Fibroblast of lung (primary cell): ENCODE data around the gene OR10H2. TPM values are rescaled to one million over a fixed set of nuclear protein-coding genes. Genes with fewer than 3 reads are reported as not detected.

Source experiments
- DNase-seq, 2 donors: peaks; one replicate each; pipeline versions ENCODE4 v3.0.0 to v3.0.0-alpha.2; 2010; ENCODE audit warnings: low read depth in 2 of 2
- H2AFZ ChIP-seq: 2 replicates; pipeline ENCODE4 v1.5.1; 2012; ENCODE audit warnings: low read length, control low read depth, inconsistent platforms
- H3K27ac ChIP-seq: 2 replicates; pipeline ENCODE4 v1.5.1; 2011; ENCODE audit warnings: low read length, control low read depth; ENCODE audit not compliant: insufficient read depth
- H3K27me3 ChIP-seq: 2 replicates; pipeline ENCODE4 v1.5.1; 2011; ENCODE audit warnings: mild to moderate bottlenecking, low read length; ENCODE audit not compliant: control insufficient read depth, insufficient read depth
- H3K36me3 ChIP-seq: 2 replicates; pipeline ENCODE4 v1.5.1; 2011; ENCODE audit warnings: low read length; ENCODE audit not compliant: control insufficient read depth, insufficient read depth
- H3K4me1 ChIP-seq: 2 replicates; pipeline ENCODE4 v1.5.1; 2011; ENCODE audit warnings: low read length; ENCODE audit not compliant: control insufficient read depth, insufficient read depth; ENCODE audit errors: extremely low read depth
- H3K4me2 ChIP-seq: 2 replicates; pipeline ENCODE4 v1.5.1; 2011; ENCODE audit warnings: low read length, control low read depth; ENCODE audit not compliant: insufficient read depth; ENCODE audit errors: extremely low read depth
- H3K4me3 ChIP-seq, 4 experiments: fragments of 200-600 bp in 1 of 4; sonication (generic) in 1 of 4; replicated peaks in 1 of 4; 2 replicates each; pipeline ENCODE4 v1.5.1; 2011 to 2016; ENCODE audit warnings: low read length in 4 of 4, low read depth in 3 of 4, mild to moderate bottlenecking in 3 of 4, control low read depth in 2 of 4, inconsistent platforms in 1 of 4, mixed read lengths in 1 of 4; ENCODE audit not compliant: insufficient read depth in 1 of 4; ENCODE audit errors: control extremely low read depth in 1 of 4
- H3K79me2 ChIP-seq: 2 replicates; pipeline ENCODE4 v1.5.1; 2012; ENCODE audit warnings: mild to moderate bottlenecking, low read length, inconsistent platforms; ENCODE audit not compliant: control insufficient read depth, insufficient read depth
- H3K9ac ChIP-seq: 2 replicates; pipeline ENCODE4 v1.5.1; 2011; ENCODE audit warnings: mild to moderate bottlenecking, low read length, control low read depth; ENCODE audit not compliant: insufficient read depth
- H3K9me3 ChIP-seq: 2 replicates; pipeline ENCODE4 v1.5.1; 2012; ENCODE audit warnings: low read depth, low read length; ENCODE audit not compliant: control insufficient read depth, insufficient read depth
- H4K20me1 ChIP-seq: 2 replicates; pipeline ENCODE4 v1.5.1; 2011; ENCODE audit warnings: low read length; ENCODE audit not compliant: control insufficient read depth, insufficient read depth; ENCODE audit errors: extremely low read depth
- EZH2 ChIP-seq: IDR thresholded peaks from 2 replicates; pipeline ENCODE4 v1.5.1; 2012; ENCODE audit warnings: low read length, control low read depth, mild to moderate bottlenecking; ENCODE audit errors: missing control alignments
- polyA plus RNA-seq, 2 donors: library from polyadenylated mRNA; depleted of rRNA in 1 of 2; stranded (reverse) in 1 of 2; unstranded in 1 of 2; fragments of >200 nt; gene quantifications; 2 replicates each; pipeline ENCODE4 v1.2.1, GENCODE V29; 2011 to 2012; ENCODE audit warnings: missing spikeins in 1 of 2
- total RNA-seq: library from RNA; depleted of rRNA; stranded (reverse); fragments of >200 nt; gene quantifications from 2 replicates; pipeline ENCODE4 v1.2.1, GENCODE V29; 2014
- TF ChIP-seq, protein P1 (sequence below), 2 donors: IDR thresholded peaks in 1 of 2; conservative IDR thresholded peaks in 1 of 2; 1 replicate in 1 of 2; 2 replicates in 1 of 2; pipeline ENCODE4 v1.5.1; 2011 to 2012; ENCODE audit warnings: low read length in 2 of 2, control low read depth in 1 of 2, inconsistent platforms in 1 of 2, low read depth in 1 of 2, mild to moderate bottlenecking in 1 of 2

Gene OR10H2
- total and polyA plus RNA-seq, 2 donors (not counting 1 experiment from before 2014, with no cell fraction given), result not detected

DNA sequence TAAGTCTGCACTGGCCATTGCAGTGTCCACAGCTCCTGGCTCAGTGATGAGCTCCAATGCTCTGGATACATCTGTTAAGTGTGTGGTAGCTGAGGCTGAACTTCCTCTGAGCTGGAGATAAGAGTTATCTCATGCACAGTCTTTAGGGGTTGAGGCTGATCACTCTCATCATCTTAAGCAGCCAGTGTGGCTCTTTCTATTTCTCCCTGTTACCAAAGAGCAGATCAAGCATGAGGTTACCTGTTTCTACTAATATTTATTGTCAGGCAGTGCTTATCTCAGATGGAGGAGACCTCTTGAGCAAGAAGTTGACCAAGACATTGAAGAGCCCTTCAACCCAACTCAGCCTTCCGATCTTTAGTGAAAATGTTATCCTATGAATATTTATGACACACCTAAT, 6.6 kb upstream of the OR10H2 start:
- no peaks in the 10 kb centered on the region for H3K27me3 ChIP-seq
- H3K4me3 ChIP-seq, result no peak overlapping the region
- TF ChIP-seq EZH2, result no peak
- TF ChIP-seq, protein P1, sequence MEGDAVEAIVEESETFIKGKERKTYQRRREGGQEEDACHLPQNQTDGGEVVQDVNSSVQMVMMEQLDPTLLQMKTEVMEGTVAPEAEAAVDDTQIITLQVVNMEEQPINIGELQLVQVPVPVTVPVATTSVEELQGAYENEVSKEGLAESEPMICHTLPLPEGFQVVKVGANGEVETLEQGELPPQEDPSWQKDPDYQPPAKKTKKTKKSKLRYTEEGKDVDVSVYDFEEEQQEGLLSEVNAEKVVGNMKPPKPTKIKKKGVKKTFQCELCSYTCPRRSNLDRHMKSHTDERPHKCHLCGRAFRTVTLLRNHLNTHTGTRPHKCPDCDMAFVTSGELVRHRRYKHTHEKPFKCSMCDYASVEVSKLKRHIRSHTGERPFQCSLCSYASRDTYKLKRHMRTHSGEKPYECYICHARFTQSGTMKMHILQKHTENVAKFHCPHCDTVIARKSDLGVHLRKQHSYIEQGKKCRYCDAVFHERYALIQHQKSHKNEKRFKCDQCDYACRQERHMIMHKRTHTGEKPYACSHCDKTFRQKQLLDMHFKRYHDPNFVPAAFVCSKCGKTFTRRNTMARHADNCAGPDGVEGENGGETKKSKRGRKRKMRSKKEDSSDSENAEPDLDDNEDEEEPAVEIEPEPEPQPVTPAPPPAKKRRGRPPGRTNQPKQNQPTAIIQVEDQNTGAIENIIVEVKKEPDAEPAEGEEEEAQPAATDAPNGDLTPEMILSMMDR (conservative IDR thresholded peaks at IDR 0.05 in 1 of 2, IDR thresholded peaks at IDR 0.05 in 1 of 2; ENCODE audit: low read depth in 1 of 2, low read length in 2 of 2), result no peak
- no peak overlapping the region for H3K4me2 ChIP-seq
- H3K27ac ChIP-seq, result no peak overlapping the region
- H4K20me1 ChIP-seq, result peaks cover 2% of the 10 kb centered on the region
- no peaks in the 10 kb centered on the region for H3K36me3 ChIP-seq
- no peaks in the 10 kb centered on the region for H3K79me2 ChIP-seq
- no peaks in the 10 kb centered on the region for H3K4me1 ChIP-seq
- no peak for DNase-seq
- H3K9ac ChIP-seq, result no peak overlapping the region
- H2AFZ ChIP-seq, result no peak overlapping the region
- H3K9me3 ChIP-seq, result no peaks in the 10 kb centered on the region

GRCh38 chr19:15722956-15723355, 4.9 kb upstream of the OR10H2 start:
- H3K9ac ChIP-seq, result no peak overlapping the region
- H3K79me2 ChIP-seq, result no peaks in the 10 kb centered on the region
- no peak for DNase-seq
- H2AFZ ChIP-seq, result no peak overlapping the region
- H3K4me1 ChIP-seq, result no peaks in the 10 kb centered on the region
- no peaks in the 10 kb centered on the region for H3K27me3 ChIP-seq
- H3K4me3 ChIP-seq, result no peak overlapping the region
- H3K9me3 ChIP-seq, result no peaks in the 10 kb centered on the region
- no peaks in the 10 kb centered on the region for H3K36me3 ChIP-seq
- H3K27ac ChIP-seq, result no peak overlapping the region
- TF ChIP-seq, protein P1 (conservative IDR thresholded peaks at IDR 0.05 in 1 of 2, IDR thresholded peaks at IDR 0.05 in 1 of 2; ENCODE audit: low read depth in 1 of 2, low read length in 2 of 2), result no peak
- no peak for TF ChIP-seq EZH2
- H3K4me2 ChIP-seq, result no peak overlapping the region
- no peaks in the 10 kb centered on the region for H4K20me1 ChIP-seq

- Histone ChIP-seq H3K9ac (no peak overlapping the region), H3K36me3 (no peaks in the 10 kb centered on the region), H3K4me2 (no peak overlapping the region), H3K4me1 (no peaks in the 10 kb centered on the region), H3K79me2 (no peaks in the 10 kb centered on the region), H4K20me1 (no peaks in the 10 kb centered on the region), H3K27ac (no peak overlapping the region), H3K4me3 (no peak overlapping the region), H2AFZ (no peak overlapping the region), H3K27me3 (no peaks in the 10 kb centered on the region), H3K9me3 (no peaks in the 10 kb centered on the region)
- no peak for DNase-seq
- no peak for TF ChIP-seq EZH2
- TF ChIP-seq, protein P1 (conservative IDR thresholded peaks at IDR 0.05 in 1 of 2, IDR thresholded peaks at IDR 0.05 in 1 of 2; ENCODE audit: low read depth in 1 of 2, low read length in 2 of 2), result no peak
Observed at GRCh38 chr19:15730538-15730937, 2.7 kb downstream of the OR10H2 start.
